HepG2 (cell line): ENCODE data around the gene INSRR. TPM values are rescaled to one million over a fixed set of nuclear protein-coding genes. Genes with fewer than 3 reads are reported as not detected.

Source experiments
- ATAC-seq: fragments of 200-7000 bp; cut with Tn5 transposase; 3 replicates; pipeline ENCODE4 v1.9.1; 2020; ENCODE audit warnings: mild to moderate bottlenecking, moderate library complexity
- BruUV-seq: library from RNA; stranded (reverse); fragments of 400-500 nt; replicated peaks from 2 replicates; lab custom pipeline; 2021; lab: Mats Ljungman, UMichigan
- CTCF ChIA-PET: fragments of 300-600 bp; formaldehyde crosslinking; extraction: SDS; loops from one replicate; lab custom pipeline; 2021; ENCODE audit warnings: low total read pairs, inconsistent platforms, low intra/inter-chr PET ratio; lab: Yijun Ruan, JAX
- POLR2A ChIA-PET: fragments of 350-600 bp; sonication (Branson Sonifier 250); formaldehyde crosslinking; loops from one replicate; lab custom pipeline; 2020; ENCODE audit warnings: antibody characterized with exemption, inconsistent platforms; lab: Yijun Ruan, JAX
- DNase-seq: peaks from one replicate; pipeline ENCODE4 v3.0.0-alpha.2; 2015; ENCODE audit warnings: low spot score
- FAIRE-seq: peaks from 3 replicates; lab custom pipeline; 2011; peaks lifted over from hg19 to GRCh38; lab: Jason Lieb, UNC
- H2AFZ ChIP-seq: one replicate; pipeline ENCODE4 v1.6.1; 2011; ENCODE audit warnings: low read length, inconsistent platforms
- H3K27ac ChIP-seq: fragments of 300-600 bp; 3 replicates; pipeline ENCODE4 v1.8.0; 2011; ENCODE audit warnings: mixed run types, mild to moderate bottlenecking, mixed read lengths, low read length, inconsistent platforms; ENCODE audit not compliant: insufficient read depth; ENCODE audit errors: extremely low read length
- H3K27me3 ChIP-seq, 2 experiments: fragments of 200-600 bp in 1 of 2; 2 replicates in 1 of 2; 3 replicates in 1 of 2; pipeline versions ENCODE4 v1.6.0 to v1.8.0; 2011; ENCODE audit warnings: low read length in 2 of 2, mild to moderate bottlenecking in 2 of 2, moderate library complexity in 2 of 2, inconsistent platforms in 1 of 2; ENCODE audit not compliant: insufficient read depth in 2 of 2, control insufficient read depth in 1 of 2
- H3K36me3 ChIP-seq, 2 experiments: fragments of 200-600 bp in 1 of 2; replicated peaks in 1 of 2; 2 replicates in 1 of 2; 3 replicates in 1 of 2; pipeline versions ENCODE4 v1.5.1 to v1.8.0; 2011; ENCODE audit warnings: low read length in 2 of 2, inconsistent platforms in 1 of 2; ENCODE audit not compliant: insufficient read depth in 2 of 2, control insufficient read depth in 1 of 2
- H3K4me1 ChIP-seq: 2 replicates; pipeline ENCODE4 v1.5.1; 2012; ENCODE audit warnings: low read length, inconsistent platforms; ENCODE audit not compliant: insufficient read depth
- H3K4me2 ChIP-seq: 2 replicates; pipeline ENCODE4 v1.6.0; 2011; ENCODE audit warnings: low read depth, low read length, inconsistent platforms
- H3K4me3 ChIP-seq, 3 experiments: fragments of 200-600 bp in 1 of 3; sonication (generic), shearing (Covaris generic) in 1 of 3; replicated peaks in 1 of 3; 2 replicates each; pipeline ENCODE4 v1.5.1; 2011 to 2016; ENCODE audit warnings: low read length in 3 of 3, inconsistent platforms in 2 of 3, low read depth in 2 of 3, mild to moderate bottlenecking in 2 of 3, control low read depth in 1 of 3, mixed read lengths in 1 of 3; ENCODE audit not compliant: insufficient read depth in 1 of 3
- H3K79me2 ChIP-seq: one replicate; pipeline ENCODE4 v1.6.1; 2011; ENCODE audit warnings: low read length, inconsistent platforms; ENCODE audit not compliant: insufficient read depth
- H3K9ac ChIP-seq: 2 replicates; pipeline ENCODE4 v1.6.0; 2011; ENCODE audit warnings: mild to moderate bottlenecking, low read depth, low read length, inconsistent platforms; ENCODE audit not compliant: insufficient read depth
- H3K9me3 ChIP-seq: 2 replicates; pipeline ENCODE4 v1.5.1; 2012; ENCODE audit warnings: mild to moderate bottlenecking, low read length
- H4K20me1 ChIP-seq: 2 replicates; pipeline ENCODE4 v1.6.0; 2011; ENCODE audit warnings: inconsistent platforms, mild to moderate bottlenecking, low read length, moderate library complexity; ENCODE audit not compliant: insufficient read depth
- AKAP8 ChIP-seq: sonication (generic); formaldehyde crosslinking; IDR thresholded peaks from 2 replicates; pipeline ENCODE4 v1.5.1; 2020; ENCODE audit warnings: mild to moderate bottlenecking, missing genetic modification reagents
- ASH2L ChIP-seq: fragments of 300-600, 200-600 bp; sonication (generic); IDR thresholded peaks from 2 replicates; pipeline ENCODE4 v1.7.0; 2017; ENCODE audit warnings: low read depth, mild to moderate bottlenecking, moderate library complexity, mixed read lengths, low read length; ENCODE audit not compliant: insufficient read length
- GRHL1 ChIP-seq: sonication (generic); formaldehyde crosslinking; conservative IDR thresholded peaks from 2 replicates; pipeline ENCODE4 v1.8.0; 2022; ENCODE audit warnings: missing genetic modification reagents
- HNRNPL ChIP-seq: fragments of 200-400 bp; formaldehyde crosslinking; IDR thresholded peaks from 2 replicates; pipeline ENCODE4 v1.6.1; 2017; ENCODE audit warnings: mild to moderate bottlenecking, low read depth, low read length
- JDP2 ChIP-seq: sonication (generic); formaldehyde crosslinking; IDR thresholded peaks from 2 replicates; pipeline ENCODE4 v1.8.1; 2022; ENCODE audit warnings: missing genetic modification reagents, borderline replicate concordance
- KLF16 ChIP-seq, 2 experiments: sonication (generic) in 1 of 2; formaldehyde crosslinking in 1 of 2; IDR thresholded peaks; 2 replicates each; pipeline versions ENCODE4 v1.6.1 to v1.8.0; 2016 to 2023; ENCODE audit warnings: missing genetic modification reagents in 2 of 2, missing compliant biosample characterization in 1 of 2
- MYNN ChIP-seq: sonication (generic); formaldehyde crosslinking; IDR thresholded peaks from 2 replicates; pipeline ENCODE4 v1.4.0; 2020; ENCODE audit warnings: mild to moderate bottlenecking, low read depth, missing genetic modification reagents
- PAXIP1 ChIP-seq: sonication (generic); formaldehyde crosslinking; conservative IDR thresholded peaks from 2 replicates; pipeline ENCODE4 v1.4.0; 2020; ENCODE audit warnings: mild to moderate bottlenecking, missing genetic modification reagents, moderate library complexity
- REPIN1 ChIP-seq: sonication (generic); formaldehyde crosslinking; IDR thresholded peaks from 2 replicates; pipeline ENCODE4 v1.8.0; 2022; ENCODE audit warnings: missing genetic modification reagents, low read depth, mild to moderate bottlenecking, borderline replicate concordance
- RNF2 ChIP-seq: fragments of 450-650 bp; conservative IDR thresholded peaks from 2 replicates; pipeline ENCODE4 v1.6.1; 2016; ENCODE audit warnings: low read depth
- SMAD3 ChIP-seq: sonication (generic); formaldehyde crosslinking; IDR thresholded peaks from 2 replicates; pipeline ENCODE4 v1.4.0; 2020; ENCODE audit warnings: missing genetic modification reagents
- TP53 ChIP-seq: sonication (generic); formaldehyde crosslinking; conservative IDR thresholded peaks from 2 replicates; pipeline ENCODE4 v1.4.0; 2020; ENCODE audit warnings: missing genetic modification reagents
- USF2 ChIP-seq, 2 experiments: sonication (generic) in 1 of 2; formaldehyde crosslinking in 1 of 2; IDR thresholded peaks; 2 replicates each; pipeline versions ENCODE4 v1.5.1 to v1.6.1; 2011 to 2020; ENCODE audit warnings: borderline replicate concordance in 1 of 2, low read depth in 1 of 2, low read length in 1 of 2, mild to moderate bottlenecking in 1 of 2, missing genetic modification reagents in 1 of 2, moderate library complexity in 1 of 2
- ZBTB38 ChIP-seq: sonication (generic); formaldehyde crosslinking; IDR thresholded peaks from 2 replicates; pipeline ENCODE4 v1.5.1; 2020; ENCODE audit warnings: mild to moderate bottlenecking, missing genetic modification reagents
- ZKSCAN1 ChIP-seq: fragments of 150-350 bp; IDR thresholded peaks from 2 replicates; pipeline ENCODE4 v1.6.1; 2014; ENCODE audit warnings: low read length
- ZNF749 ChIP-seq: sonication (generic); formaldehyde crosslinking; IDR thresholded peaks from 2 replicates; pipeline ENCODE4 v1.8.0; 2022; ENCODE audit warnings: mild to moderate bottlenecking, missing genetic modification reagents, moderate library complexity, borderline replicate concordance
- WGBS: methylation state at CpG from one replicate; pipeline ENCODE4 v1.1.6; 2017; ENCODE audit warnings: low lambda C conversion rate; 5-methylcytosine and 5-hydroxymethylcytosine counted together
- in situ Hi-C: cut with HindIII; loops from 2 replicates; pipeline ENCODE4 v1.10.0; 2017; ENCODE audit warnings: low pct_unique_long_range_greater_than_20kb; ENCODE audit not compliant: extremely low pct_ligation_motif_present
- intact Hi-C: fragments of 100-400 bp; cut with micrococcal nuclease; formaldehyde crosslinking; loops from one replicate; pipeline ENCODE4 v1.10.0; 2022; ENCODE audit not compliant: unreplicated experiment
- polyA plus RNA-seq, 8 experiments: library from polyadenylated mRNA; depleted of rRNA in 3 of 8; stranded (reverse) in 7 of 8; unstranded in 1 of 8; fragments of >200 nt; fragmentation: Illumina TruSeq in 4 of 8; extraction: Trizol in 4 of 8; gene quantifications; 2 replicates each; pipeline versions ENCODE4 v1.2.1 to v1.2.3, GENCODE V29; 2011 to 2016; ENCODE audit warnings: low read depth in 4 of 8, missing spikeins in 1 of 8, mixed read lengths in 1 of 8; ENCODE audit not compliant: insufficient read depth in 1 of 8
- total RNA-seq, 5 experiments: library from RNA; depleted of rRNA; stranded (reverse); fragments of >200 nt; fragmentation: Illumina TruSeq; extraction: Trizol; gene quantifications; 2 replicates each; pipeline ENCODE4 v1.2.3, GENCODE V29; 2016; ENCODE audit warnings: low read depth in 1 of 5

The INSRR gene
- total and polyA plus RNA-seq, 2 of the 13 experiments (the other 11 are each of a cell fraction or from before 2014, with no cell fraction given): not detected

- Histone ChIP-seq H4K20me1 (no peaks in the 10 kb centered on the region), H3K79me2 (no peaks in the 10 kb centered on the region), H3K4me3 (no peak overlapping the region), H3K27ac (no peak overlapping the region), H2AFZ (no peak overlapping the region), H3K4me2 (no peak overlapping the region), H3K9me3 (no peaks in the 10 kb centered on the region), H3K4me1 (no peaks in the 10 kb centered on the region), H3K27me3 (peaks cover 4 to 48% of the 10 kb centered on the region in 2 experiments; a peak in 2 of 5 replicates), H3K36me3 (no peaks in the 10 kb centered on the region), H3K9ac (no peak overlapping the region)
- POLR2A ChIA-PET: no interaction called here
- DNase-seq (no peak), ATAC-seq (no peak), FAIRE-seq (no peak)
- intact Hi-C loops (no loop called here), in situ Hi-C loops (no loop called here)
- BruUV-seq: no TSS peak
- CTCF ChIA-PET: no interaction called here
- WGBS: 54% methylated on average over 18 of the region's 18 CpGs
- TF ChIP-seq GRHL1 (CRISPR knock-in tag) (no peak), TP53 (CRISPR knock-in tag) (no peak), REPIN1 (no peak), USF2 (IDR thresholded peaks at IDR 0.05; ENCODE audit: low read depth, low read length) (no peak), USF2 (CRISPR knock-in tag; IDR thresholded peaks at IDR 0.05; ENCODE audit: borderline replicate concordance) (no peak), HNRNPL (no peak), RNF2 (no peak), KLF16 (CRISPR knock-in tag; IDR thresholded peaks at IDR 0.05) (no peak), PAXIP1 (no peak), MYNN (CRISPR knock-in tag) (no peak), SMAD3 (CRISPR knock-in tag) (no peak), JDP2 (CRISPR knock-in tag) (no peak), ASH2L (no peak), ZBTB38 (CRISPR knock-in tag) (no peak), ZKSCAN1 (no peak), ZNF749 (CRISPR knock-in tag) (no peak), AKAP8 (no peak)
Observed at GRCh38 chr1:156845953-156846545, 12.9 kb downstream of the INSRR start.
